ENCODE results near the gene AOPEP.

Gene AOPEP

DNA sequence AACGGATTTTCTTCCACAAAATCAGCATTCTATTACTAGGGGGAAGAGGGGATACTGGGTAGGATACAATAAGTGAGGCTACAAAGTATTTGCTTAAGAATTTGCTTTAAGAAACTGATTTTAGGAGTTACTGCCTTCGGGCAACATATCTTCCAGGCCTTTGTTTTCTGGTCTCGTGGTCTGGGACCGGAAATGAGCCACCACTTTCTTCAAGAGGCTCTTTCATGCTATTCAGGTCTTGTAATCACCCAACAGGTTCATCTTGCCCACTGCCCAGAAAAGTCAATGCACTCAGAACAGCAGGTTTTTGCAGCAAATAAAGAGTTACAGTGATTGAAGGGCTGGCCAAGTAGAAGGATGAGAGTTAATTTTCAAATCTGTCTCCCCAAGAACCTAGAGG is 6.6 kb upstream of the AOPEP start:
- no peak for DNase-seq

- no peak for DNase-seq
These were observed 5.5 kb upstream of the AOPEP start for GRCh38 chr9:94720846-94721549.

GRCh38 chr9:94721754-94722153 is 4.7 kb upstream of the AOPEP start:
- DNase-seq: no peak

DNA sequence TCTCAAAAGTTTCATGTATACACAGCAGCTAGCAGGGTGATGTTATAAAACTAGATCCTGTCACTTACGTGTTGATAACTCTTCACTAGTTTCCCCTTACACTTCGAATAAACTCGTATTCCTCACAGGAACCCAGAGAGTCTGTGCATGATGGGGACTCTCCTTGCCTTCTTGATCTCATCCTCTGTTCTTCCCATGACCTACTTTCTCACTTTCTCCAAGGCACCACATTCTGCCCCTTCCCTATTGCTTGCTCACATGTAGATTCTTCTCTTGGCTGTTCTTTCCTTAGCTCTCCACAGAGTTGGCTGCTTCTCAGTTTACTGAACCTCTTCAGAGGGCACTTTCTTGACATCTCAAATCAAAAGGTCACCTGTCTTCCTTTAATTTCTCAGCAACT is 1.2 kb upstream of the AOPEP start:
- no peak for DNase-seq

DNA sequence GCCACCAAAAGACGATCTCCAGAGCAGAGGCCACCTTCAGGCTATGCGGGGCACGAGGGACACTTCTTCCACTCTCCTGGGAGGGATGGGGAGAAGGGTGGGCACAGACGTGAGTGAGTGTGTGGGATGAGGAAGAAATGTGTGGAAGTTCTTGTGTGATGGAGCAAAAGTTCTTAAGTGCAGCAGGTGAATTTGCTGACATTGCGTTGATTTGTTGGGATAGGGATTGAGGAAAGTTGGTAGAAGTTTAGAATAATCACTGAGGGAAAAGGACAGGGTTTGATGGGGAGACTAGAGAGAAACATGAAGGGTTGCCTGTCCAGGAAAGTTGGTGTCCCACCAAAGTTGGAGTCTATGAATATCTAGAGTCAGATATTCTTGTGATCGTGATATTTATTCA is 2.2 kb downstream of the AOPEP start:
- no peak for DNase-seq

DNA sequence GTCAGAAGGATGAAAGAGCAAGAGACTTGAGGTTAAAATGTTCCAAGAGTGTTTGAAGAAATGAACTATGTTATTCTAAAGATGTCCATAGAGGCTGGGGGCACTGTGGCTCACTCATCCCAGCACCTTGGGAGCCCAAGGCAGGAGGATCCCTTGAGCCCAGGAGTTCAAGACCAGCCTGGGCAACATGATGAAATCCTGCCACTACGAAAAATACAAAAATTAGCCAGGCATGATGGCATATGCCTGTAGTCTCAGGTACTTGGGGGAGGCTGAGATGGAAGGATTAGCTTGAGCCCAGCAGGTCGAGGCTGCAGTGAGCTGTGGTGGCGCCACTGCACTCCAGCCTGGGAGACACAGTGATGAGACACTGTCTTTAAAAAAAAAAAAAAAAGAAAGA is 2.7 kb downstream of the AOPEP start:
- no peak for DNase-seq

DNA sequence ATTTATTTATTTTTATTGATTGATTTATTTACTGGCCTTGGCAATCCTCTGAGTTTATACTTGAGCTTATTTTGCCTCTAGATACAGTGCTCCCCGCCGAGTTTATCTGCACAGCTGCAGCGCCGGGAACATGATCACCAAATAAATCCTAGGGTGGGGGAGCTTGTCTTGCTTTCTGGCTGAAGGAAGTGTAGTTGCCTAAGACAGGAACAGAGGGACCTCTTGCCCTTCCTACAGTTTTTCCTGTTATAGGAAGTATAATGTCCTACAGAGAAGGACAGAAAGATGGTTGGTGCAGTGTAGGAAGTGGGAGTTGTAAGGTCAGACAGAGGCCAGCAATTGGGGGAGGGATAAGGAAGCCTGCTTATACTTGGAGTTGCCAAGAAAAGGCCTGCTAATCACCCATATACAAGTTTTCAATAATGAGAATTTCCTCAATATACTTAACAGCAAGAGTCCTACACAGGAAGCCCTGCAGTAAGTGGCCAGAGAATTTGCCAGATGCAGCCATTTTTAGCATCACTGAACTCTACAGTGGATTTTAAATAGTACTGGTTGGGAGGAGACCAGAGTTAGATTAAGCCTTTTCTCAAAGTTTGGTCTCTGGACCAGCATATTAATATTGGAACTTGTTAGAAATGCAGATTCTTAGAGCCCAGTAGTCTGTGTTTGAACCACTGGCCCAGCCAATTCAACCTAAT is 7.7 kb downstream of the AOPEP start:
- DNase-seq: no peak

- DNase-seq: no peak
These were observed 10.3 kb downstream of the AOPEP start for GRCh38 chr9:94736759-94737158.

DNA sequence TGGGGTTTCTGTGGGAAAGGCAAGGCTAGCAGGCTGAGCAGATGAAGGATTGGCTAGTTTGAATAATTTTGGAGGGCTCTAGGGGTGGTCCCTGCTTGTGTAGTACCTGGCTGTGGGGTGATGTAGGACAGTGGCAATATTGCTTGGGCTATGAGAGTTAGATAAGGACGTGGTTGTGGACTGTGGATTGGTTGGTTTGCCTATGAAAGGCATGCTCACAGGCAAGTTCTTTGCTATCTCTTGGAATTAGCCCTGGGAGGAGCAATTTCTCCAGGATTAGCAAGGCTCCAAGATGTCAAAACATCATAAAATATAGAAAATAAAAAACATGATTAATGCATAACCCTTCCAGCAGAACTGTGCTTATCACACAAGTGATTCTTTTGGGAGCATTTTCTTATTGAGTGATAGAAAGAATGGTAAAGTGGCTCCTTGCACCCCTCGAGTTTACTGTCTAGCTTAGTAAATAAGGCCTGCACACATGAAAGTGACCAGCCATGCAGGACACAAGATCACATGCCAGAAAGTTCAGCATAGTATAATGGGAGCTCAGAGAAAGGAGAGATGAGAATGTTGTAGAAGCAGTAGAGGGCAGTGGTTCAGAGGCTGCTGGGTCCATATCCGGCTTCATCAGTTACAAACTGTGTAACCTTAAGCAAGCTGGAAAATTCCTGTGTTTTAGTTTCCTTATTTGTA is 13.8 kb downstream of the AOPEP start:
- DNase-seq: no peak

DNA sequence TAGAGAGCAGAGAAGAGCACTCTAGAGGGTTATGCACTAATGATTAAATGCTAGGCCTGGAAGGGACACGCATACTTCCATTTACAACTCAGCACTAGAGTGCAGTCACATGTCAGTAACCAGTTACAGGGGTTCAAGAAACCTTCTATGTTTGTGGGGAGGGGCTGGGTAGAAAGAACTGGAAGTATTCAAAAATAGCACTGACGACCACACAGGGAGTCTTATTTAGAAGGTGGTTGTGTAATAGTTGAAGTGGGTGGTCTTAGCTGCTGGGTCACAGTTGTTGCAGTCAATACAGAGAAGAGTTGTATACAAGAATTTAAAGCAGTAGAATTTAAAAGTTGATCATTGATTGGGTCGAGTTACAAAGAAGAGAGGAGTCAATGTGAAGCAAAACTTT is 15.4 kb downstream of the AOPEP start:
- DNase-seq: no peak

DNA sequence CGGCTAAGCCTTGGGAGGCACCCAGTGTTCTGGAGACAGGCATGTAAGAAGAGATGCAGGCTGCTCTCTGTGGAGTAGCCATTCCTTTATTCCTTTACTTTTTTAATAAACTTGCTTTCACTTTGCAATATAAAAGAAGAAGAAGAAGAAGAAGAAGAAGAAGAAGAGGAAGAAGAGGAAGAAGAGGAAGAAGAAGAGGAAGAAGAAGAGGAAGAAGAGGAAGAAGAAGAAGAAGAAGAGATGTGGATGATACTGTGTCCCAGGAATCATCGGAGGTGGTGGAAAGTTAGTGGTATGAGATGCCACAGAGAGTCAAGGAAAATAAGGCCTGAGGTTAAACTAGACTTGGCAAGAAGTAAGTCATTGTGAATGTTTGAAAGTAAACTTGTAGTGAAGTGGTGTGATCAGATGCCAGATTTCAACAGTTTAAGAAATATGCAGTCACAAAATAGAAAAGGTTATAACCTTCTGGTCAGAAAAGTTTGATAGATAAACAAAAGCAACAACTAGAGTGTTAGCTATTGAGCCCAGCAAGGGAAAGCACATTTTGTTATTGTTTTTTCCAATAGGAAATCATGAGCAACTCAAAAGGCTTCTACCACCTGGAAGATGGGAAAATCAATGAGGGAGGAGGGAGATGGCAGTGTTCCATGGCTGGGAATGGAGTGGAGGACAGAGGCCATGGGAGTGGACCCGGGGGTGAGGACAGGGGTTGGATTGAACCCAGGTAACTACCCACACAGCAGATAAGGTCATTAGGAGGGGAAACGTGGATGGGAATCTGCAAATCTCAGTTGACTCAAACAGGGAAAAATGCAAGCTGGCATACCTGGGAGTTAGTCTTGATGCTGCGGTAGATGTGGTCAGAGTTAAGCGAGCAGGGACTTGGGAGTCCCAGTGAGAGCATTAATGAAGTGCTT is 16.8 kb downstream of the AOPEP start:
- DNase-seq: no peak

DNA sequence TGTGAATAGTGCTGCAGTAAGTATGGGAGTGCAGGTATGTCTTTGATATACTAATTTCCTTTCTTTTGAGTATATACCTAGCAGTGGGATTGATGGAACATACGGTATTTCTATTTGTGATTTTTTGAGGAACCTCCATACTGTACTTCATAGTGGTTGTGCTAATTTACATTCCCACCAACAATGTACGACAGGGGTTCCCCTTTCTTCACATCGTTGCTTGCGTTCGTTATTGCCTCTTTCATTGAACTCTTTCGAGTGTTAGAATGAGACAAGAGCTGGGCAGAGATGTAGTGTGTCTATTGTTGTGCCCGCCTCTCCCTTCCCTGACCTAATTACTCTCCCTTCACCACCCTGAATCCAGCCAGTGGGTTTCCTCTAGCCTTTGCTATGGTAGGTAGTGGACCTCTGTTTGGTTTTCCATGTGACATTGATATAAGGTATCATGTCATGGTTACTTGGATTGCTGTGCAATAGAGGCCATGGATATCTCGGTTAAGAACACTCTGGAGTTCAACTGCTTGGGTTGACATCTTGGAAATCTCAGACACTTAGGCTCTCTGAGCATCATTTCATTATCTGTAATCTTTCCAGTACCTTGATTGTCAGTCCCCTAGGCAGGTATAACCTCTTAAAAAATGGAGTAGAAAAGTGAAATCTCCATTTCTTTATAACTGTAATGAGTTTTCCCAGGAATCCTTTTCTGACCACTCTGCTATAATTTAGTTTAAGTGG is 19.5 kb downstream of the AOPEP start:
- no peak for DNase-seq

- no peak for DNase-seq
These were observed 20.3 kb downstream of the AOPEP start for GRCh38 chr9:94746541-94747370.

DNA sequence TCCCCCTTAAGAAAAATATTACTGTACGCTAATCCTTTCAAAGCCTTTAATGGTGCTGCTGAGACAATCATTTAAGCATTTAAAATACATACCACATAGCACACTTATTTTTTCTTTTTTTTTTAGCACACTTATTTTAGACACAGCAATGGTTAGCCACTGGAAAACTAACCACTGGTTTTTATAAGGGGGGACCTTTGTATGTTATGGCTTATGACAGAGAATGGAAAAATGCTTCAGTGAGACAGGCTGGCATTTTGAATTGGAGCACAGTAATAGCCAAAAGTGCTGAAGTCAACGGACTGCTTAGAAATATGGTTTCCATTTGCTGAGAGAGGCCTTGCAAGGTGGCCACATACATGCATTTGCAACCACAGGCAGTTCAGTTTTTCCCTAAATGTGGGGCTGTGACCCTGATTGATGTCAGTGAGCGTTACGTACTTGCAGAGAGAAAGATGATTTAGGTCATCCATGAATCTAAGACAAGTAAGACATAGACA is 28.5 kb downstream of the AOPEP start:
- no peak for DNase-seq

DNA sequence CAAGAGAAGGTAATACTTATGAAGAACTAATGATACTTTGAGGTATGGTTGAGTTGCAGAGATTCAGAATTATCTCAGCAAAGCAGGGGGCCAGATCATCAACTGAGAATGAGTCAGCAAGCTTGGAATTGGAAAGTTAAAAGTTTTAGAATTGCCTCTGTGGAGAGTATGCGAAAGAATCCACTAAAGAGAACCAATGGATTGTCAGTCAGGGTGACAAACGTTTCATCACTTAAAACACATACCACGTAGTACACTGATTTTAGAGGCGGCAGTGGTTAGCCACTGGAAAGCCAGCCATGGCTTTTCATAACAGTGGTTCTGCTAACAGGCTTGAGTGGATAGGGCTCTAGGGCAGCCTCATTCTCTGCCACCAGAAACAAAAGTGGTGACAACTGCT is 30.7 kb downstream of the AOPEP start:
- no peak for DNase-seq

- DNase-seq: no peak
These were observed 31.5 kb downstream of the AOPEP start for GRCh38 chr9:94758031-94758430.

- no peak for DNase-seq
These were observed 32.4 kb downstream of the AOPEP start for GRCh38 chr9:94758880-94759279.

- DNase-seq: no peak
These were observed 33.5 kb downstream of the AOPEP start for GRCh38 chr9:94760010-94760409.

- no peak for DNase-seq
These were observed 34.2 kb downstream of the AOPEP start for GRCh38 chr9:94760660-94761059.

- DNase-seq: no peak
These were observed 35.0 kb downstream of the AOPEP start for GRCh38 chr9:94761481-94761880.
